PC-9 (cell line): Measurements from ENCODE around the gene RPS5.

Experiments used
- CTCF ChIP-seq: fragments of 200-600 bp; sonication (generic); conservative IDR thresholded peaks from 2 replicates; pipeline ENCODE4 v1.6.1; 2017; ENCODE audit warnings: mixed run types, antibody characterized with exemption, mild to moderate bottlenecking, moderate library complexity
- EZH2 ChIP-seq: fragments of 200-600 bp; sonication (generic); IDR thresholded peaks from 2 replicates; pipeline ENCODE4 v1.8.0; 2017; ENCODE audit warnings: antibody characterized with exemption, low read depth

- no peak for TF ChIP-seq CTCF
- no peak for TF ChIP-seq EZH2
Measured at GRCh38 chr19:58398087-58398486, 11.0 kb downstream of the RPS5 start.
